ENCODE measurements around the gene MMD.

GRCh38 chr17:55348749-55349354, 72.8 kb downstream of the MMD start:
- no peak for TF ChIP-seq CEBPG (CRISPR knock-in tag; IDR thresholded peaks at IDR 0.05)
- no peak for TF ChIP-seq CEBPG (tag; conservative IDR thresholded peaks at IDR 0.05 in 1 of 2, IDR thresholded peaks at IDR 0.05 in 1 of 2)
- no peak for TF ChIP-seq MAX (CRISPR knock-in tag; IDR thresholded peaks at IDR 0.05)
- no peak for TF ChIP-seq TEAD1 (CRISPR knock-in tag; IDR thresholded peaks at IDR 0.05)
- TF ChIP-seq SRSF3 (IDR thresholded peaks at IDR 0.05; ENCODE audit: insufficient read depth, low read length): no peak
- no peak for TF ChIP-seq ZNF764 (CRISPR knock-in tag; IDR thresholded peaks at IDR 0.05; ENCODE audit: low read depth)
- TF ChIP-seq ZBTB43 (CRISPR knock-in tag; IDR thresholded peaks at IDR 0.05): no peak
- no peak for TF ChIP-seq JUN (IDR thresholded peaks at IDR 0.05; ENCODE audit: borderline replicate concordance, low read depth, low read length)
- no peak for TF ChIP-seq JUN (CRISPR knock-in tag; IDR thresholded peaks at IDR 0.05; ENCODE audit: borderline replicate concordance)
- peak; percentile 81 to 92 (median 83) for TF ChIP-seq CTCF (IDR thresholded peaks at IDR 0.05 in 2 of 3, conservative IDR thresholded peaks at IDR 0.05 in 1 of 3; ENCODE audit: insufficient read depth in 2 of 3, low read depth in 1 of 3, low read length in 3 of 3)

Measured in K562 (cell line).